GM19025 (cell line): ENCODE results near the gene SS18.

Experiments
- ATAC-seq: cut with Tn5 transposase; IDR thresholded peaks from one replicate; pipeline ENCODE4 v1.9.1; 2021; ENCODE audit warnings: mild to moderate bottlenecking, low read depth, moderate library complexity; ENCODE audit not compliant: unreplicated experiment

Gene SS18

DNA sequence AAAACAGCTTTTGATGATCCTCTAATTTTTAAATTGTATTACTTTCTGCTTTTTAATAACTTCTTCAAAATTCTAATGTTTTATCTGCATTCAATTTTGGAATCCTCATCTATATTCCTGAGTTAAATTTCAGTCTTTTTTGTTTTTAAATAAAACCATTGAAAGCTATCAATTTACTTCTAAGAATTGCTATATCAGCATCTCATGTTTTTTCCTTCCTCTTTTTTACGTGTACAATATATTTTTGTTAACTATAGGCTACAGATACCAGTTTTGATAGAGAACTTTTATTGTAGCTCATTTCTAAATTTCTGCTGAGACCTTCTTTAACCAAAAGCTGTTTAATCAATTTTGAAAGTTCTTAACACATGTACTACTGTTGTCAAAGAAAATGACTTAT lies 84.5 kb downstream of the SS18 start:
- no peak for ATAC-seq

DNA sequence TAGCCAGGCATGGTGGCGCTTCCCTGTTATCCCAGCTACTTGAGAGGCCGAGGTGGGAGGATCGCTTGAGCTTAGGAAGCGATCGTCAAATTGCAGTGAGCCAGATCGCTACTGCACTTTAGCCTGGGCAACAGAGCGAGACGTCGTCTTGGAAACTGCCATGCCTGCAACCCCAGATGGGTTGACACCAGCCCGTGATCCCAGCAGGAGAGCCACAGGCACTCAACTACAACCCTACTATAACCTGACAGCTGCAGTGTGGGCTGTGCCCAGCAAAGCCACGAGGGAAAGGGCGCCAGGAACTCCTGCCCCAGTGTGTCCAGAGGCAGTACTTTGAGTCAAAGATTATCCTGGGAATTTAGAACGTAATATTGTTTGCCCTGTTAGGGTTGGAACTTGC lies 85.6 kb downstream of the SS18 start:
- ATAC-seq, result no peak

GRCh38 chr18:26003817-26004216 lies 86.6 kb downstream of the SS18 start:
- no peak for ATAC-seq

- ATAC-seq, result no peak
Observed at GRCh38 chr18:26003356-26003755, 87.1 kb downstream of the SS18 start.

DNA sequence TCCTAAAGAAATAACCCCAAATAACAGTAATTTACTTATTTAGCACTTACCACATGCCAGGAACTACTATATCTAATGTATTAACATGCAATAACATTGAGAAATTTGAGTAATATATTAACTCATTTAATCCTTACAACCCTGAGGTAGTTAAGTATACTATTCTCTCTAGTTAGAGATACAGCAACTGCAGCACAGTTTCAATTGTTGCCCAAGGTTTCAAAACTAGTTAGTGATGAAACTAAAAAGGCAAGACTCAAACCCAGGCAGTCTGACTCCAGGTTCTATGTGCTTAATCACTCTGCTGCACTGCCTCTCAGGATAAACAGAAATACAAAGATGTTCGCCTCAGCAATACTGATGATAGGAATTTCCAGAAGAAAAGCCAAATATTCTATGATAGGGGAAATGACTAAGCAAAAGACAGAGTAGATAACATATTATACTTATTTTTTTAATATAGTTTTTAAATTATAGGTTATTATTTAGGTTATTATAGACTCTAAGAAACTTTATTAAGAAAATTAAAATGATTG lies 88.0 kb downstream of the SS18 start:
- ATAC-seq, result no peak

DNA sequence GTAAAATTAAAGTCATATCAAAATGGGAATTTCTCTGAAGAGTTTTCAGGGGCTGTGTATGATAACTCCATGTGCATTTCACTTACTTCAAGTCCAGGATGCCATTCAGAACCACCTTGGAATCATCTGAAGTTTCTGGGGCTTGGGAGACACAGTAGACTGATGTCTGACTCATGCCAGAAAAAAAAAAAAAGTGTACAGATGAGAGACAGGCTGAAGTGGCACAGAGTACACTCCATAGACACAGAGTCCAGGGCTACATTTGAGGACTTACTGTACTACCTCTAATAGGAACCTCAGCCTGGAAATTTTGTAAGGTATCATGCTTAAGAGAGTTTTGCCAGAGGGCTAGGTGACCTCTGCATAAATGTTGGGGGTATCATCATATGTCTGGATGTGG lies 92.0 kb downstream of the SS18 start:
- no peak for ATAC-seq

DNA sequence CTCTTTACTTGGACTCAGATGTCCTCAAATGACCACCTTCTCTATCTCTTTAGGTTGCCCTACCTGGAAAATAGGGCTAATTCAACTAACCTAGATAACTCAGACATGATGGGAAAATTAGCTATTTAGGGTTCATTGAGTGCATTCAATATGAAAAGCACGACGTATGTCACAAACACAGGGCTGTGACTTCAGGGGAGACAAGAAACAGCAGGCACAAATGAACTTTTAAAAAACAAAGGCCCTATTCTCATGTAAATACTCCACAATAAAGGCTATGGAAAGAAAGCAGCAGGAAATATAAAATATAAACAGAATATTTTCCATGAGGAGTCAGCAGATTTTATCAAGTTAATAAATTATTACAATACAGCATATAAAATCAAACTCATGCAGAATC lies 97.8 kb downstream of the SS18 start:
- ATAC-seq, result no peak

DNA sequence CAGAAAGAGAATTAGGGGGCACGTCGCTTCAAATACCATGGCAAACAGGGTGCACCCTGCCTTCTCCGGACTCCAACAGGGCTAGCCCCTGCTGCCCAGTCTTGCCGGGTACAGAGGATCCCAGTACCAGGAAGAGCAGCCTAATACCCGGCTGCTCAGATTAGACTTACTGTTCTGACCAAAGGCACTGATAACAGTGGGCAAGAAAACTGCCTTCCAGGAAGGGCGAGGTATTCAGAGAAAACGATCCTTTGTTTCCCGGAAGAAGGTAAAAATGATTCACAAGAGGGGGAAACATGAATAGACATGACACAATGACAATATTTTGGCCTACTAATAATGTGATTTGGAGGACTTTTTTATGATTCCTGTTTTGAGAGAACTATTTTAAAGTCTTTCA lies 99.9 kb downstream of the SS18 start:
- ATAC-seq, result no peak

DNA sequence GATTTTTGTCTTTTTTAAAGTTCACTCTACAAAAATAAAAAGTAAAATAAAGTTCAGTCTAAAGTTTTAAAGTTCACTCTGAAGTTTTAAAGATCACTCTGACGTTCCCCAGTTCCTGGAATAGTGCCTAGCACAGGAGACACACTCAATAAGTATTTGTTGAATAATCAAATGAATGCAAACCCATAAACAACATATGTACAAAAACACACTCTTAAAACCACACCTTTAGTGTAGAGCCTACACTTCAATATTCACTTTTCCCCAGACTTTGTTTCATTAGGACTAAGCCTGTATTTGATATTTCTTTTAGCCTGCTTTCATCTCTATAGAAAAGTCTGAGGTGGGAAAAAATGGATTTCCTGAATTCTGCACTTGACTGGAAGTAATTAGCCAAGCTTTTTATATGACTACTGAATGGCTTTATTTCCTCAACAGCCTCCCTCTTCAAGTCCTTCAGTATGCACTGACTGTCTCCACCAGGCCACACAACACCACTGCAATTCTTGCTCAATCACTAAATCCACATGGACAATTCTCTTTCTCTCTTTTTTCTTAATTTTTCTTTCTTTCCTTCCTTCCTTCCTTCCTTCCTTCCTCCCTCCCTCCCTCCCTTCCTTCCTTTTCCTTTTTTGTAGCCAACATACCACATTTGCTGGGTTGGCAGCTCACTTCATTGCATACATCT lies 104.6 kb downstream of the SS18 start:
- no peak for ATAC-seq

DNA sequence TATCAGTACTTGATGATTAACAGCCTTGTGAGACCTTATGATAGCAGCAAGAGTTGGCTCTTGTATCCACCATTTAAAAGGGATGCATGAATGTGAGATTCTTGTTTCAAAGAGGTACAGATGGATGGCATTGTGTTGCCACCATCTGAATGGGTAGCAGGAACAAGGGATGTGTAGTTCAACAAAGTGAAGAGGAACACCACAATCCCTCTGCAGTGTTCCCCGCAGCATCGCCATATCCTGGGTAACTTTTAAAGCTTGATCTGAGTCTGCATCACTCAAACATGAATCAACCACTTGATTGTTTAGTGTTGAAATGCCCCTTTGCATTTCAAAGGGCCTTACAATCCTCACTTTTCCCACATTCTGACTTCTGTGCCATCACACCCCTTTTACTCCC lies 106.7 kb downstream of the SS18 start:
- no peak for ATAC-seq

DNA sequence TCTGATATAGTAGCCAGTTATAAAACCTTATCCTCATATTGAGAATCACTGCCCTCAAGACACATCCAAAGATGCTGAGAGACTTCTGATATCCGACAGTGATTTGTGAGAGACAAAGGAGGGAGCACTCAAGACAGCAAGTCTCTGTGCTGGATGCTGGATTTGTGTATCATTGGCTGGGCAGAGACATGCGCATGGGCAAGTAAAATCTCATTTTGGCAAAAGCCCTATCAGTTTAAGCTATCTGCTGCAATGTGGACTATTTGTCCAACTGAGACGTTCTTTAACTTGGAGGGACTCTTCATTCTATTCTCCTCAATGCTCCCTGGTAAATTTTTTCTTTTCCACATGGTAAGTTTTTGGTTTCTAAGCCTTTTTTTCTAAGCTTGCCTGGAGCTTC lies 107.5 kb downstream of the SS18 start:
- ATAC-seq, result no peak

- ATAC-seq, result no peak
Observed at GRCh38 chr18:25982153-25982552, 108.3 kb downstream of the SS18 start.

GRCh38 chr18:25979369-25980040 lies 110.9 kb downstream of the SS18 start:
- no peak for ATAC-seq

- no peak for ATAC-seq
Observed at GRCh38 chr18:25976554-25976953, 113.9 kb downstream of the SS18 start.

- ATAC-seq, result no peak
Observed at GRCh38 chr18:25974630-25975077, 115.8 kb downstream of the SS18 start.
